ENCODE measurements around the gene IL17RA. TPM values are rescaled to one million over a fixed set of nuclear protein-coding genes. Genes with fewer than 3 reads are reported as not detected.

The IL17RA gene
- total RNA-seq, 3 donors from 2014 or later = 13.8 to 25.3 (median 17.7) TPM

GRCh38 chr22:17159504-17159951 is 74.7 kb downstream of the IL17RA start:
- Histone ChIP-seq H3K36me3 (no peaks in the 10 kb centered on the region), H3K27ac (peak overlapping the region; percentile 79 to 88), H3K9me3 (no peaks in the 10 kb centered on the region), H3K27me3 (no peaks in the 10 kb centered on the region), H3K4me3 (peak overlapping the region; percentile 66 to 71 (median 70)), H3K4me1 (no peaks in the 10 kb centered on the region)
- intact Hi-C loops (cut with DNase I; ENCODE audit: low total_unique reads) = no loop called here
- TF ChIP-seq POLR2A (IDR thresholded peaks at IDR 0.05) (no peak), POLR2AphosphoS5 (IDR thresholded peaks at IDR 0.05) (peak in 1 of 3 donors; percentile 2)
- DNase-seq (ENCODE audit: low spot score in 2 of 2) = peak in 1 of 2 donors; percentile 30

GRCh38 chr22:17161991-17162390 is 77.2 kb downstream of the IL17RA start:
- H3K9me3 ChIP-seq = no peaks in the 10 kb centered on the region
- H3K27me3 ChIP-seq = no peaks in the 10 kb centered on the region
- H3K4me1 ChIP-seq = no peaks in the 10 kb centered on the region
- intact Hi-C loops (cut with DNase I; ENCODE audit: low total_unique reads) = no loop called here
- no peaks in the 10 kb centered on the region for H3K36me3 ChIP-seq
- no peak overlapping the region for H3K27ac ChIP-seq
- no peak overlapping the region for H3K4me3 ChIP-seq
- no peak for DNase-seq (ENCODE audit: low spot score in 2 of 2)
- TF ChIP-seq POLR2A (IDR thresholded peaks at IDR 0.05) = no peak
- TF ChIP-seq POLR2AphosphoS5 (IDR thresholded peaks at IDR 0.05) = no peak
- no peak for TF ChIP-seq CTCF (IDR thresholded peaks at IDR 0.05)

GRCh38 chr22:17162731-17163130 is 77.9 kb downstream of the IL17RA start:
- Histone ChIP-seq H3K4me1 (peaks cover 0 to 3% of the 10 kb centered on the region in 2 donors), H3K27me3 (no peaks in the 10 kb centered on the region), H3K4me3 (no peak overlapping the region), H3K27ac (no peak overlapping the region), H3K9me3 (no peaks in the 10 kb centered on the region), H3K36me3 (no peaks in the 10 kb centered on the region)
- TF ChIP-seq CTCF (IDR thresholded peaks at IDR 0.05) (no peak), POLR2A (IDR thresholded peaks at IDR 0.05) (no peak), POLR2AphosphoS5 (IDR thresholded peaks at IDR 0.05) (no peak)
- intact Hi-C loops (cut with DNase I; ENCODE audit: low total_unique reads) = no loop called here
- DNase-seq (ENCODE audit: low spot score in 2 of 2) = no peak

- Histone ChIP-seq H3K27me3 (no peaks in the 10 kb centered on the region), H3K27ac (no peak overlapping the region), H3K4me1 (peaks cover 0 to 3% of the 10 kb centered on the region in 2 donors), H3K36me3 (no peaks in the 10 kb centered on the region), H3K4me3 (no peak overlapping the region), H3K9me3 (no peaks in the 10 kb centered on the region)
- no peak for TF ChIP-seq POLR2A (IDR thresholded peaks at IDR 0.05)
- intact Hi-C loops (cut with DNase I; ENCODE audit: low total_unique reads) = no loop called here
- DNase-seq (ENCODE audit: low spot score in 2 of 2) = no peak
Observed at GRCh38 chr22:17164392-17165024, 79.7 kb downstream of the IL17RA start.

Other genes with a start within 250 kb of the IL17RA start
- not detected for gene GAB4, start 76.8 kb upstream of the IL17RA start, total RNA-seq
- gene TMEM121B, start 36.4 kb downstream of the IL17RA start, total RNA-seq = under 1 TPM in 2 of 3 donors, not detected in 1; 0.44 to 0.48 TPM
- gene HDHD5, start 74.3 kb downstream of the IL17RA start, total RNA-seq = 10 to 100 TPM; 42.0 to 54.4 (median 53.8) TPM
- gene ADA2, start 134.4 kb downstream of the IL17RA start, total RNA-seq = 10 to 100 TPM in 2 of 3 donors, 1 to 10 TPM in 1; 6.6 to 25.8 (median 18.1) TPM